PC-9 (cell line): Measurements from ENCODE around the gene CACNA2D1.

ENCODE experiments used
- EZH2 ChIP-seq: fragments of 200-600 bp; sonication (generic); IDR thresholded peaks from 2 replicates; pipeline ENCODE4 v1.8.0; 2017; ENCODE audit warnings: antibody characterized with exemption, low read depth
- TF ChIP-seq, protein P1 (sequence below): fragments of 200-600 bp; sonication (generic); conservative IDR thresholded peaks from 2 replicates; pipeline ENCODE4 v1.6.1; 2017; ENCODE audit warnings: mixed run types, antibody characterized with exemption, mild to moderate bottlenecking, moderate library complexity

DNA sequence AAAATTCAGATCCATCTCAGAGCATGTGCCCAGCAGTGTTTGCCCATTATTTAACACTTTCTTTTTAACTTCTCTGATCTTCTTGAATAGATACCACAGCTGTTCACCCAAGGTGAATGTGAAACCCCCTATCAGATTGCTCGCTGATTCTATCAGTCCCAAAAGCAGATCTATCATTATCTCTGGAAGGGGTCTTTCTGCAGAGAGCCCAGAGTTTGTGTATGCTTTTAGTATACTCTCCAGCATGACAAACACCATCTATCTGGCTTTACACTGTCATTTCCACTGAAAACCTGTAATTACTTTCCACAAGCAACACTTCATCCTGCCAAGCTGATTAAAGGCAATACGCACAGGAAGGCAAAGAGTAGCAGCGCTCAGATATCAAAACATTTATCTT is 168.2 kb downstream of the CACNA2D1 start:
- TF ChIP-seq, protein P1, sequence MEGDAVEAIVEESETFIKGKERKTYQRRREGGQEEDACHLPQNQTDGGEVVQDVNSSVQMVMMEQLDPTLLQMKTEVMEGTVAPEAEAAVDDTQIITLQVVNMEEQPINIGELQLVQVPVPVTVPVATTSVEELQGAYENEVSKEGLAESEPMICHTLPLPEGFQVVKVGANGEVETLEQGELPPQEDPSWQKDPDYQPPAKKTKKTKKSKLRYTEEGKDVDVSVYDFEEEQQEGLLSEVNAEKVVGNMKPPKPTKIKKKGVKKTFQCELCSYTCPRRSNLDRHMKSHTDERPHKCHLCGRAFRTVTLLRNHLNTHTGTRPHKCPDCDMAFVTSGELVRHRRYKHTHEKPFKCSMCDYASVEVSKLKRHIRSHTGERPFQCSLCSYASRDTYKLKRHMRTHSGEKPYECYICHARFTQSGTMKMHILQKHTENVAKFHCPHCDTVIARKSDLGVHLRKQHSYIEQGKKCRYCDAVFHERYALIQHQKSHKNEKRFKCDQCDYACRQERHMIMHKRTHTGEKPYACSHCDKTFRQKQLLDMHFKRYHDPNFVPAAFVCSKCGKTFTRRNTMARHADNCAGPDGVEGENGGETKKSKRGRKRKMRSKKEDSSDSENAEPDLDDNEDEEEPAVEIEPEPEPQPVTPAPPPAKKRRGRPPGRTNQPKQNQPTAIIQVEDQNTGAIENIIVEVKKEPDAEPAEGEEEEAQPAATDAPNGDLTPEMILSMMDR, result no peak
- no peak for TF ChIP-seq EZH2
